Smooth muscle cell (in vitro differentiated cells): Measurements from ENCODE around the gene CRYBB2. TPM values are rescaled to one million over a fixed set of nuclear protein-coding genes. Genes with fewer than 3 reads are reported as not detected.

Experiments
- DNase-seq: peaks from one replicate; lab custom pipeline; 2025; ENCODE audit not compliant: unreplicated experiment; lab: John Stamatoyannopoulos, UW
- H2AFZ ChIP-seq: fragments of 200-600 bp; sonication (generic); 2 replicates; pipeline ENCODE4 v1.6.0; 2016; ENCODE audit warnings: antibody characterized with exemption, low read depth, mild to moderate bottlenecking
- H3F3A ChIP-seq: fragments of 200-600 bp; sonication (generic); 2 replicates; pipeline ENCODE4 v1.6.0; 2017; ENCODE audit warnings: antibody characterized with exemption, low read depth
- H3K27ac ChIP-seq: fragments of 200-600 bp; sonication (generic); 2 replicates; pipeline ENCODE4 v1.5.1; 2016; ENCODE audit warnings: low read depth, mild to moderate bottlenecking
- H3K27me3 ChIP-seq: fragments of 200-600 bp; sonication (generic); 2 replicates; pipeline ENCODE4 v1.6.1; 2016; ENCODE audit warnings: low read depth, mild to moderate bottlenecking
- H3K36me3 ChIP-seq: fragments of 200-600 bp; sonication (generic); 2 replicates; pipeline ENCODE4 v1.5.1; 2016; ENCODE audit warnings: low read depth
- H3K4me1 ChIP-seq: fragments of 200-600 bp; sonication (generic); 2 replicates; pipeline ENCODE4 v1.5.1; 2016; ENCODE audit warnings: low read depth
- H3K4me2 ChIP-seq: fragments of 200-600 bp; sonication (generic); 2 replicates; pipeline ENCODE4 v1.6.0; 2016; ENCODE audit warnings: mild to moderate bottlenecking
- H3K4me3 ChIP-seq: fragments of 200-600 bp; sonication (generic); 2 replicates; pipeline ENCODE4 v1.5.1; 2016; ENCODE audit warnings: mild to moderate bottlenecking
- H3K79me2 ChIP-seq: fragments of 200-600 bp; sonication (generic); 2 replicates; pipeline ENCODE4 v1.6.0; 2016; ENCODE audit warnings: low read depth, mild to moderate bottlenecking
- H3K9ac ChIP-seq: fragments of 200-600 bp; sonication (generic); 2 replicates; pipeline ENCODE4 v1.6.0; 2016; ENCODE audit warnings: low read depth
- H3K9me3 ChIP-seq: fragments of 200-600 bp; sonication (generic); replicated peaks from 2 replicates; pipeline ENCODE4 v1.5.1; 2016; ENCODE audit warnings: low read depth
- H4K20me1 ChIP-seq: fragments of 200-600 bp; sonication (generic); 2 replicates; pipeline ENCODE4 v1.6.0; 2016; ENCODE audit warnings: low read depth
- CTCF ChIP-seq: fragments of 200-600 bp; sonication (generic); IDR thresholded peaks from 2 replicates; pipeline ENCODE4 v1.5.1; 2017; ENCODE audit warnings: borderline replicate concordance, mild to moderate bottlenecking, antibody characterized with exemption; ENCODE audit not compliant: insufficient read depth, poor library complexity, severe bottlenecking
- WGBS: methylation state at CpG from one replicate; pipeline ENCODE4 v1.1.7; 2016; ENCODE audit warnings: low lambda C conversion rate; 5-methylcytosine and 5-hydroxymethylcytosine counted together
- polyA plus RNA-seq: library from polyadenylated mRNA; unstranded; fragments of >200 nt; fragmentation: Nextera tagmentation; extraction: Ambion mirVana; gene quantifications from 2 replicates; pipeline ENCODE4 v1.2.1, GENCODE V29; 2016
- total RNA-seq: library from RNA; depleted of rRNA; stranded (reverse); fragments of >200 nt; gene quantifications from 2 replicates; pipeline ENCODE4 v1.2.3, GENCODE V29; 2014

CRYBB2 gene
- total and polyA plus RNA-seq, 2 experiments from 2014 or later: not detected

GRCh38 chr22:25208743-25209505, 10.5 kb upstream of the CRYBB2 start:
- Histone ChIP-seq H3K4me1 (no peaks in the 10 kb centered on the region), H3K36me3 (no peaks in the 10 kb centered on the region), H3K4me3 (no peak overlapping the region), H3K79me2 (no peaks in the 10 kb centered on the region), H3K27me3 (no peaks in the 10 kb centered on the region), H4K20me1 (no peaks in the 10 kb centered on the region), H3K9ac (no peak overlapping the region), H3K9me3 (no peaks in the 10 kb centered on the region), H2AFZ (no peak overlapping the region), H3F3A (no peaks in the 10 kb centered on the region), H3K4me2 (no peak overlapping the region), H3K27ac (no peak overlapping the region)
- TF ChIP-seq CTCF: no peak
- no peak for DNase-seq
- WGBS: 90% methylated on average over 16 of the region's 17 CpGs

GRCh38 chr22:25210793-25211192, 8.6 kb upstream of the CRYBB2 start:
- Histone ChIP-seq H3K9me3 (no peaks in the 10 kb centered on the region), H3K27ac (no peak overlapping the region), H4K20me1 (no peaks in the 10 kb centered on the region), H3F3A (no peaks in the 10 kb centered on the region), H3K36me3 (no peaks in the 10 kb centered on the region), H3K4me1 (no peaks in the 10 kb centered on the region), H3K4me3 (no peak overlapping the region), H3K79me2 (no peaks in the 10 kb centered on the region), H3K27me3 (no peaks in the 10 kb centered on the region), H2AFZ (no peak overlapping the region), H3K9ac (no peak overlapping the region), H3K4me2 (no peak overlapping the region)
- no peak for DNase-seq
- no peak for TF ChIP-seq CTCF
- 58% methylated on average over 3 of the region's 3 CpGs for WGBS

- no peak overlapping the region for H3K4me2 ChIP-seq
- H4K20me1 ChIP-seq: no peaks in the 10 kb centered on the region
- H3K4me3 ChIP-seq: no peak overlapping the region
- no peak overlapping the region for H3K27ac ChIP-seq
- H3K9ac ChIP-seq: no peak overlapping the region
- no peaks in the 10 kb centered on the region for H3K27me3 ChIP-seq
- no peak for TF ChIP-seq CTCF
- no peak for DNase-seq
- 81% methylated on average over 3 of the region's 3 CpGs for WGBS
- H3K36me3 ChIP-seq: no peaks in the 10 kb centered on the region
- no peaks in the 10 kb centered on the region for H3K9me3 ChIP-seq
- H3K4me1 ChIP-seq: no peaks in the 10 kb centered on the region
- H2AFZ ChIP-seq: no peak overlapping the region
- no peaks in the 10 kb centered on the region for H3F3A ChIP-seq
- no peaks in the 10 kb centered on the region for H3K79me2 ChIP-seq
These were observed 7.1 kb upstream of the CRYBB2 start for GRCh38 chr22:25212337-25212736.

GRCh38 chr22:25213221-25213620, 6.2 kb upstream of the CRYBB2 start:
- Histone ChIP-seq H4K20me1 (no peaks in the 10 kb centered on the region), H2AFZ (no peak overlapping the region), H3F3A (no peaks in the 10 kb centered on the region), H3K4me1 (no peaks in the 10 kb centered on the region), H3K9me3 (no peaks in the 10 kb centered on the region), H3K36me3 (no peaks in the 10 kb centered on the region), H3K79me2 (no peaks in the 10 kb centered on the region), H3K9ac (no peak overlapping the region), H3K4me2 (no peak overlapping the region), H3K27ac (no peak overlapping the region), H3K4me3 (no peak overlapping the region), H3K27me3 (no peaks in the 10 kb centered on the region)
- 91% methylated on average over 3 of the region's 3 CpGs for WGBS
- no peak for TF ChIP-seq CTCF
- DNase-seq: no peak
